Skeletal muscle cell (primary cell): ENCODE measurements around the gene IPO13.

Experiments used
- DNase-seq: peaks from one replicate; pipeline ENCODE4 v3.0.0-alpha.2; 2010; ENCODE audit warnings: low read depth
- H3K4me3 ChIP-seq: 2 replicates; pipeline ENCODE4 v1.5.1; 2011; ENCODE audit warnings: low read depth, mild to moderate bottlenecking, control low read depth, low read length, moderate library complexity

The IPO13 gene

DNA sequence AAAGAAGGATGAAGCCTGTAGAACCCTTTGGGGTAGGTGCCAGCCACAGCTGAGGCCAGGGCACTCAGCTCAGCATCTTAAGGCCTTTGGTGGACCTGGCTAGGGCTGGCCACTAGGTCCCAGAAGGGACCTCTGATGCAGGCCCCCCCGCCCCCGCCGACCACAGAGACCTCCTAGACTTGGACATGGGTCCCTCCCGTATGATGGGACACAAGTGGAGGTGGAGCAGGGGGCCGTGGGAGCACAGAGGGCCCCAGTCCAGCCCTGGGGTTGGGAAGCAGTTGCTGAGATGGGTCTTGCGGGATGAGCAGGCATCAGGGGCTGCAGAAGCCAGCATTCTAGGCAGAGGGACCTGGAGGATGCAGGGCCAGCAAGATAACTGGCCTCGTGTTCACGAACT, 35.5 kb downstream of the IPO13 start:
- no peak for DNase-seq
- H3K4me3 ChIP-seq, result no peak overlapping the region

DNA sequence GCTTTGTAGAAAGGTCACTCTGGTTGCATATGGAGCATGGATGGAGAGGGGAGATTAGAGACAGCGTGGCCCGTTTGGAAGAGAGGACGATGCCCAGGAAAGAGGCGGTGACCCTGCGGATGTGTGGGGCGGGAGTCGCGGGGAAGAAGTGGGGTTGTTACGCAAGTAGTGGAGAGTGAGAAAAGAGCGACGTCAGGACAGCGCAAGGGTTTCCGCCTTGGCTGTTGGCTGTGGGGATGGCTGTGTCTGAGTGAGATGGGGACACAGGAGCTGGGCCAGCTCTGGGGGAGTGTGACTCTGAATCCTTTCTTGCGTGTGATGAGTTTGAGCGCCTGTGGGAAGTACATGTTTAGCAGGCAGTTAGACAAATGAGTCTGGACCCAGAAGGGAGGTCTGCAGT, 36.1 kb downstream of the IPO13 start:
- no peak for DNase-seq
- H3K4me3 ChIP-seq, result no peak overlapping the region

DNA sequence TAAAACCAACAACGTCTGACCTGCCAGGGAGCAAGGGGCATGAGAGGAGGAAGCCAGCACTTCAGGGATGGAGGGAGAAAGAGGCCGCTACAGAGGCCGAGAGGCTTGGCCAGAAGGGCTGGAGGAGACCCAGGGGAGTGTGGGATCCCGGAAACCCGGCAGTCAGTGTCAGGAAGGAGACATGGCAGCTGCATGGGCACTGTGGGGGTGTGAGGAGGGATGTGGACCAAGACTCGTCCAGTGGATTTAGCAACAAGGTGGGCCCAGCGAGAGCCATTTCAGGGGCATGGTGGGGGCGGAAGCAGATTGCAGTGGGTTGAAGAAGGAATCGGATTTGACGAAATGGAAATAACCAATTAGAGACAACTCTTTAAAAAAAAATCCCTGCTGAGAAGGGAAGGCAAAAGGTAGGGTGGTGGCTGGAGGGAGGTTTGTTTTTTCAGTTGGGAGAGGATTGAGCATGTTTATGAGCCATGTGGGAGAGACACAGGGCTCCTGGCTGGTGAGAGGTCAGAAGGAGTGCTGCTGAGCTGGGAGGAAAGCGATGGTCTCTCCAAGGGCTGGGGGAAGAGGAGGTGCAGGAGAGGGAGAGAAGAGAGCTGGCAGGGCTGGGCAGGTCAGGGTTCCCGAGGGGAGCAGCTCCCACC, 36.6 kb downstream of the IPO13 start:
- no peak overlapping the region for H3K4me3 ChIP-seq
- DNase-seq, result no peak

DNA sequence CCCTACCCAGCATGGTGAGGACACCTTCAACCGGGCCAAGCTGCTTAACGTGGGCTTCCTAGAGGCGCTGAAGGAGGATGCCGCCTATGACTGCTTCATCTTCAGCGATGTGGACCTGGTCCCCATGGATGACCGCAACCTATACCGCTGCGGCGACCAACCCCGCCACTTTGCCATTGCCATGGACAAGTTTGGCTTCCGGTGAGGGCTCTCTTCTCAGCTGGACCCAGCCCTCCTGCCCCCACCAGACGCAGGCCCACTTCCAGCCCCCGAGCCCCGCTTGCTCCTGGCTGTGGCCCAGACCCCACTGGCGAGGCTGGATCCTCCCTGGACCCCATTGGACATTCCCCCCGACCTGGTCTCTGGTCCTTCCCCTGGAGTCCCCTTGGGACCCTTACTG, 38.1 kb downstream of the IPO13 start:
- no peak overlapping the region for H3K4me3 ChIP-seq
- no peak for DNase-seq

DNA sequence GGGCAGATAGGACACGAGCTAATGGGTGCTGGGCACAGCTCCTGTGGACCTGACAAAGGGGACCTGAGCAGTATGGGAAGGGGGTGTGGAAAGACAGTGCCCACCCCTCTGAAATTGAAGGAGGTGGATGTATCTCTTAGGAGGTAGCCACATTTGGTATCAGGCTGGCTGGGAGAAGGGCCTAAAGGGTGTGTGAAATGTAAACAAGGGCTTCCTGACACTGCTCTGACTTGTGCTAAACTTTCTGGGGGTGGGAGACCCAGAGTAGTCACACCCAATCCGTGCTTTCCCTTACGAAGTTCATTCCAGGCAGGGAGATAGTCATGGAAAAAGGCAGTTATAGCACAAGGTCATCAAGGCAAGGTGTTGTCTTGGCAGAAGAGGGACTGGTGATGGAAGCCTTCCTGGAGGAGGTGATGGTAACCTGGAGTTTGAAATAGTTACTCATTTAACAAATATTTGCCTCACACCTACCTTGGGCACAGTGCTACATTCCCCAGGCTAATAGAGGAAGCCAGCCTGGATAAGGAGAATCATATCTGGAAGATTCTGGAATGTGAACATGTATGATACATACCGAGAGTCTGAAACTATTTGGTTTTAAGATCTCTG, 39.3 kb downstream of the IPO13 start:
- H3K4me3 ChIP-seq, result no peak overlapping the region
- no peak for DNase-seq

DNA sequence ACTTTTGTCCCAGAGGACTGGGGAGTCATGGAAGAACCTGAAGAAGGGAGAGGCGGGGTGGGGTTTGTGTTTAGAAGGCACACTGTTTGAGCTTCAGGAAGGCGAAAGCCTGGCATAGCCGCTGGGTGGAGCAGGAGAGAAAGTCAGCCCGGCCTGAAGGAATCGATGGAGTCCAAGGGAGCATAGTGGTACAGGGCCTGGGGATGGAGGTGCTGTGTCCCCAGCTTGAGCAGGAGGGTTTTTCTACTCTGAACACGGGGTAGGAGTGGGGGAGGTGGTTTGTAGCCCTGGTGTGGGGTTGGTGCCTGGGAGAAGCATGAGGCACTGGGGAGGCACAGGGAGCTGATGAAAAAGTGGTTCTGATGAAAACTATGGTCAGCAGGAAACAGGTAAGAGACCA, 40.0 kb downstream of the IPO13 start:
- H3K4me3 ChIP-seq, result no peak overlapping the region
- no peak for DNase-seq

DNA sequence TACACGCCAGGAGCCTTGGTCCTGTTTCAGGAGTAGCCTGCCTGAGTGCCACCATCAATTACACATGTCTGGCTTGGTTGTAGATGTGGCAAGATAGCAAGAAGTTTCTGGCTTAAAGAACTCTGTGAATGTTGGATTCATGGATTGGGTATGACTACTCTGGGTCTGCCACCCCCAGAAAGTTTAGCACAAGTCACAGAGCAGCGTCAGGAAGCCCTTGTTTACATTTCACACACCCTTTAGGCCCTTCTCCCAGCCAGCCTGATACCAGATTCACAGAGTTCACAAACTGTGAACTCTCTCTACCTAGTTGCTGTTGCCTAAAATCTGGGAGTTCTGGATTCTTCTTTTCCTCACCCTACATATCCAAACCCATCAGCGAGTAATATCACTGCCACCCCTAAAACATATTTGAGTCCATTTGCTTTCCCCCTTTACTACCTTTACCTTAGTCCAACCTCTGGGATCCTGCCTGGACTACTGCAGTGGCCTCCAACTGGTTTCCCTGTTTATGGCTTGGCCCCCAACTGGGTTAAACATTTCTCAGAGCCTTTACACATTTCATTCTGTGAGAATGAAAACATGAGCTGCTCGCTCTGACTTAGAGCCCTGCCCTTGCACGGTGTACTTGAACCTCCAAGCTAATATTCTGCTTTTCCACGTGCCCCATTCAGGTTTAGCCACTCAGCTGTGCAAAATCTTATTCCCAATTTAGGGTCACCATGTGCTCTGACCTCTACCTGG, 40.6 kb downstream of the IPO13 start:
- H3K4me3 ChIP-seq, result no peak overlapping the region
- no peak for DNase-seq

DNA sequence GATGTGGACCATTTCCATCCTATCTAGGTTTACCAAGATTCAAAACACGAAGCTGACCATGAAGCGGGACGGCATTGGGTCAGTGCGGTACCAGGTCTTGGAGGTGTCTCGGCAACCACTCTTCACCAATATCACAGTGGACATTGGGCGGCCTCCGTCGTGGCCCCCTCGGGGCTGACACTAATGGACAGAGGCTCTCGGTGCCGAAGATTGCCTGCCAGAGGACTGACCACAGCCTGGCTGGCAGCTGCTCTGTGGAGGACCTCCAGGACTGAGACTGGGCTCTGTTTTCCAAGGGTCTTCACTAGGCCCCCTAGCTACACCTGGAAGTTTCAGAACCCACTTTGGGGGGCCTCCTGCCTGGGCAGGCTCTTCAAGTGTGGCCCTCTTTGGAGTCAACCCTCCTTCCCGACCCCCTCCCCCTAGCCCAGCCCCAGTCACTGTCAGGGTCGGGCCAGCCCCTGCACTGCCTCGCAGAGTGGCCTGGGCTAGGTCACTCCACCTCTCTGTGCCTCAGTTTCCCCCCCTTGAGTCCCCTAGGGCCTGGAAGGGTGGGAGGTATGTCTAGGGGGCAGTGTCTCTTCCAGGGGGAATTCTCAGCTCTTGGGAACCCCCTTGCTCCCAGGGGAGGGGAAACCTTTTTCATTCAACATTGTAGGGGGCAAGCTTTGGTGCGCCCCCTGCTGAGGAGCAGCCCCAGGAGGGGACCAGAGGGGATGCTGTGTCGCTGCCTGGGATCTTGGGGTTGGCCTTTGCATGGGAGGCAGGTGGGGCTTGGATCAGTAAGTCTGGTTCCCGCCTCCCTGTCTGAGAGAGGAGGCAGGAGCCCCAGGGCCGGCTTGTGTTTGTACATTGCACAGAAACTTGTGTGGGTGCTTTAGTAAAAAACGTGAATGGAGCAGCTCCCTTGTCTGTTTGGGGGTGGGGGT, 43.8 kb downstream of the IPO13 start:
- no peak for DNase-seq
- H3K4me3 ChIP-seq, result peak overlapping the region; percentile 64

DNA sequence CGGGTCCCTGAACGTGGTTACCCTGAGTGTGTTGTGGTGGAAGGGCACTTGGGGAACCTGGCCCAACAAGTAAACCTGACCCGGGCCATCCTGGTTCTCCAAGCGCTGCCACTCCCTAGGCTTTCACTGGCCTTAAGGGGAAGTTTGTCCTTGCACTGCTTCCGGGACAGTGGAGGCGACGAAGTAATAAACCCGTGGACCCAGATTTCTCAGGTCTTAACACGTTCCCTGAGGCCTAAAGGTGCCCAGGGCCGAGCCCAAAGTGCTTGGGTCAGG, 44.4 kb downstream of the IPO13 start:
- DNase-seq, result no peak
- H3K4me3 ChIP-seq, result peak overlapping the region; percentile 64

DNA sequence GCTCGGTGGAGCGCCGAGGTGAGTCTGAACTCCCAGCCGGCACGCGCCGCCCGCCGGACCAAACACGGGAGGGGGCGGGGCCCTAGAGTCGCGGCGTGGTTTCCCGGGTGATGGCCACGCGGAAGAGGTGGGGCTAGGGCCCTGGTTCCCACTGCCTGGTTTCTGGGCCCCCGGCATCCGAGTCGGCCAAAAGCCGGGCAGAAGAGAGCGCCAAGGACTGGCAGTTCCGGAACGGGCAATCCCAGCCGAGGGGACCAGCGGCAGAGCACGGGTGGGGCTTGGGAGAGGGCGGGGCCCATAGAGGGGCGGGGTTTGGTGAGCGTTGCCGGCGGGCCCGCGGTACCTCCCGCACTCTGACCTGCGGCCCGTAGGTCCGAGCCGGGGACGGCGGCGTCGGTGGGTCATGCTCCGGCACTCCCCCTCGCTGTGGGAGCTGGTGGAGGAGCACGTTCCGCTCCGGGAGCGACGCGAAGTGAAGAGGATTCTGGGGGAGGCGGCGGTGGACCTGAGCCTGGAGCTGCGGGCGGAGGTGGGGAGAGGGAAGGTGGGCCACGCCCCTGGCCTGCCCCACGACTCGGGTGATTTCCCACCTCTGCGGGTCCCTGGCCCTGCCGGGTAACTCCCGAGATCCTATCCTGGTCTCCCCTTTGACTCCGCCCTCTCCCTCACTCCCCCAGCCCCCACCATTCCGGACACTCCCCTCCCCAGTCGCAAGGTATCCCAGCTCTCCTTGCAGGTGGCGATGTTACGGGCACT, 44.9 kb downstream of the IPO13 start, which contains the start of gene CCDC24:
Gene CCDC24, plus strand, starts transcription at position 124 of the 756 bp plus-strand sequence. Its CDS starts 280 bp downstream, at position 404.
- peak; percentile 27 for DNase-seq
- H3K4me3 ChIP-seq, result peak within 1 kb of the TSS; percentile 64

DNA sequence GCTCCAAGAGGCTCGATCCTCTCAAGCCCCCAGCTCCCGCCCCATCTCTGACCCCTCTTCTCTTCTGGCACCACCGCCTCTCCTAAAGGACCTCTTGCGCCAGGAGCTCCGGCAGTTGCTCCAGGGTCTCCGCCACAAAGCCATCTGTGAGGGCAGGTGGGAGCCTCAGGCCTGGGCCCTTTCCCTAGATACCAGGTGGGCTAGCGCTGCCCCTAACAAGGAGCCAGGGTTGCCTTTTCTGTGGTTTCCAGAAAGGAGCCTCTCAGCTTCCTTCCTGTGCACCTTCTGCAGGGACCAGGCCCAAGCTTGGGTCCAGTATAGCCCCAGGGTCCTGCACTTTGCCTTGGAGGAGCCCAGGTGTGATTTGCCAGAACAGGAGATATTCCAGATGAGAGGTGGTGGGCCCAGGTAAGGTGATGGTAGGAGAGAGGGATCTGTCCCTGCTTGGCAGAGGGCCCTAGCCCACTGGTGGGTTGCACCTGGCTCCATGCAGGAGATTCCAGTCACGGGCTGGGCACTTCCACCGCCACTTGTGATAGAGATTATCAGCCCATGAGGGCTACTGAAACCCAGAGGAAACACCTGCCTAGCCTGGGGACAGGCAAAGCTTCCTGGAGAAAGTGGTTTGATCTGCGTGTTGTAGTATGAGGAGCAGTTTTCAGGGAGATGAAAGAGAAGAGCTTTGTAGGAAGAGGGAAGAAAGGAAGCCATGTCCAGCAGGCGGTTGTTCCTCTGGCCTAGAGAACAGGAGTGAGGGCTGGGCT, 45.7 kb downstream of the IPO13 start:
- H3K4me3 ChIP-seq, result peak overlapping the region; percentile 64
- DNase-seq, result no peak

DNA sequence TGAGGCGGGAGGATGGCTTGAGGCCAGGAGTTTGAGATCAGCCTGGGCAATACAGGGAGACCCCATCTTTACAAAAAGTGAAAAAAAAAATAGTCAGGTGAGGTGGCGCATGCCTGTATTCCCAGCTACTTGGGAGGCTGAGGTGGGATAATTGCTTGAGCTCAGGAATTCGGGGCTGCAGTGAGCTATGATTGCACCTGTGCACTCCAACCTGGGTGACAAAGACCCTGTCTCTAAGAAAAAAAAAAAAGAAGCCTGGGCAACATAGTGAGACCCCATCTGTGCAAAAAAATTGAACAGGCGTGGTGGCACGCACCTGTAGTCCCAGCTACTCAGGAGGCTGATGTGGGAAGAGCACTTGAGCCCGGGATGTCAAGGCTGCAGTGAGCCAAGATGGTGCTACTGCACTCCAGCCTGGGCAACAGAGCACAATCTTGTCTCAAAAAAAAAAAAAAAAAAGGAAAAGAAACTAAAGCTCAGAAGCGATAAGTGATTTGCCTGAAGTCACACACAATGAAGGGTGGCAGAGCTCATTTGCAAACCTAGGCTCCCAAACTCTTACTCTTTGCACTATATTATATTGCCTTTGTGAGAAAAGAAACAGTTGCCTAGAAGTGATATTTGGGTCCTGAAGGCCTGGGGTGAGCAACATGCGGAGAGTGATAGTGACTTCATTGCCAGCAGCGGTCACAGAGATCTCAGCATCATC, 46.6 kb downstream of the IPO13 start:
- H3K4me3 ChIP-seq, result no peak overlapping the region
- DNase-seq, result no peak

DNA sequence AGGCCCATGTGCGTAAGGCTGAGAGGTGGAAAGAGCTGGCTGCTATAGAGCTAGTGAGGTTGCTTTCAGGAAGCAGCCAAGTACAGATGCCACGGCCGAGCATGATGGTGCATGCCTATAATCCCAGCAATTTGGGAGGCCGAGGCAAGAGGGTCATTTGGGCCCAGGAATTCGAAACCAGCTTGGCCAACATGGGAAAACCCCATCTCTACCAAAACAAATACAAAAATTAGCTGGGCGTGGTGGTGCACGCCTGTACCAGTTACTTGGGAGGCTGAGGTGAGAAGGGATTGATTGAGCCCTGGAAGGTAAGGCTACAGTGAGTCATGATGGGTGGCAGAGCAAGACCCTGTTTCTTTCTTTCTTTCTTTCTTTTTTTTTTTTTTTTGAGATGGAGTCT, 47.3 kb downstream of the IPO13 start:
- no peak overlapping the region for H3K4me3 ChIP-seq
- DNase-seq, result no peak

DNA sequence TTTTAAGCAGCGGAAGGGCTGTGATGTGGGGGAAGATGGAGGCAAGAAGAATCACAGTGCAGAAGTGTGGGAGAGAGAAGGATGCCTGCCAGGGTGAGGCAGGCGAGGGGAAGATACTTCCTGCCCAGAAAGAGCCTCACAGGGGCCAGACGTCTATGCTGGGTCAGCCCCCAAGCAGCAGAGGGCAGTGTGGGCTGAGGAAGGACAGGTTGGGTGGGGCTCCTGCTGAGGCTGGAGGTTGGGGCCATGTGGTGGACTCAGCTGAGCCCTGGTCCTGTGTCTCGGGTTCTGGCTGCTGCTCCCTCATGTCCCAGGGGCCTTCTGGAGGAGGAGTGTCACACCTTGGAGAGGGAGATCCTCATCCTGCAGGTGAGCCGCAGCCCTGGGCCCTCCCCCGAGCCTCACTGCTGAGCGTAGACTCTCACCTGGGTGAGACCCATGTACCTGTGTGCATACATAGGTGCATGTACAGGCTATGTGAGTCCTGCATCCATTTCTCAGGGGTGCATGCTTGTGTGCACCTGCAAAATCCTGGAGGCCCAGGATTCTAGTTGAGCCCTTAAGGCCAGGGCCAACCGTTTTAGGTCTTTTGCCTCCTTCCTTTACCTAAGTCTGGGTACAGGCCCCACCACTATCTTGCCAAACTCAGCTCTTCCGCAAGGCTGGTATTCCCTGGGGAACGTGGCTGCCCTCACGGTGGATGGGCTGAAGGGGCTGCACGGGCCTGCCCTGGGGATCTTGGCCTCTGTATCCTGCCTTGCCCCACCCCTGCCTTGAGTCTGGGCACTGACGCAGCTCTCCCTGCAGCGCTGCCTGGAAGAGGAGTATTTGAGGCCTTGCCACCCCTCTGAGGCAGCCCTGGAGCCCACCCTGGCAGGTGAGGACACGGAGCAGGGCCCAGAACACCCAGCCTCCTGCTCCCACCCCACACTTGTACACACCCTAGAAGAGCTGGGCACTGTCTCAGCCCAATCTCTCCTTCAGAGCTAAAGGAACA, 48.3 kb downstream of the IPO13 start:
- no peak for DNase-seq
- no peak overlapping the region for H3K4me3 ChIP-seq

DNA sequence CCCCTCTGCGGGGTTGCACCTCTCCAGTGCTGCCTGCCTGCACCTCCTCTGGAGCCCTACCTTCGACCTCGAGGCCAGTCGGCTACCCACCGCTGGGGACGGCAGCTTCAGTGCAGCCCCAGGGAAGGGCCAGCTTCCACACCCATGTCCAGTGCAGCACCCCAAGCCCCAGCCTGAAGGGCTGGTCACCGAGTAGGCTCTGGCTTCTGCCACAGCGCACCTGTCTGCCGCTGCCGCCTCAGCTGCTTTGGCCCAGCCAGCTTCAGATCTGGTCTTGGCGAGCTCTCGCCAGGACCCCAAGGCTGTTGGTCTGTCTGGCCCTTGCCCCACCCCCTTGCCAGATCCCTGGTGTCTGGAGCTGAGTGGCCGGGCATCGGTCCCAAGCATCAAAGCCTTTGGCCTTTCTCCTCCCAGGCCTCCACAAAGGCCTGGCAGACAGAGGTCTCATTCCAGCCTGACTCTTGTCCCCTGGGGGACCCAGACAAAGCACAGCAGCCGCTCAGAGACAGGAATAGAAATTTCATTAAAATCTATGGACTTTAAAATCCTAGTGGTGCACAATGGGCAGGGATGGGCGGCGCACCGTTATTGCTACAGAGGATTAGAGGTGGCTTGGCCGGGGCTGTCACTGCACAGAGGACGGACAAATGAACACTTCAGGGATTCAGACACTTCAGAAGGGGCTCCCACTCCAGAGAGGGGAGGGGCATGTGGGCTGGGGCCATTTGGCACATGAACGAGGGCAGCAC, 49.4 kb downstream of the IPO13 start:
- no peak overlapping the region for H3K4me3 ChIP-seq
- DNase-seq, result no peak

DNA sequence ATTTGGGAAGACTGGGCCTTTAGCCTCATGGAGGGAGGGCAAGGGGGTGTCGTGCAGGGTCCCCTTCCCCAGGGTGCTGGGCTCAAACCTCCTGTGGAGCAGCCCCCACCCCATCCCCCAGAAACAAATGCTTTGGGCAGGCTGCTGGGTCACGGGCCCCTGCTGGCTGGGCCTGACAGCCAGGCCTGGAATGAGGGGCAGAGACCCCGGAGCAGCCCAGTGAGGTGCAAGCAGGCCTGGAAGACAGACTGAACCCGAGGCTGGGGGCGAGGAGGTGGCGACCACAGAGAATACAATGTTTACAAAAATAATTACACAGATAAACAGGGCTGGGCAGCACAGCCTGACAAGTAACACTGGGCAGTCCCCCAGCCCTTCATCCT, 50.0 kb downstream of the IPO13 start:
- DNase-seq, result no peak
- H3K4me3 ChIP-seq, result no peak overlapping the region
